Measurements from ENCODE around the gene RTBDN.
"Not testable (repeated sequence)": the region's sequence is repeated elsewhere in the genome, so short reads cannot be mapped to it uniquely, and the experiment has no call there.

DNA sequence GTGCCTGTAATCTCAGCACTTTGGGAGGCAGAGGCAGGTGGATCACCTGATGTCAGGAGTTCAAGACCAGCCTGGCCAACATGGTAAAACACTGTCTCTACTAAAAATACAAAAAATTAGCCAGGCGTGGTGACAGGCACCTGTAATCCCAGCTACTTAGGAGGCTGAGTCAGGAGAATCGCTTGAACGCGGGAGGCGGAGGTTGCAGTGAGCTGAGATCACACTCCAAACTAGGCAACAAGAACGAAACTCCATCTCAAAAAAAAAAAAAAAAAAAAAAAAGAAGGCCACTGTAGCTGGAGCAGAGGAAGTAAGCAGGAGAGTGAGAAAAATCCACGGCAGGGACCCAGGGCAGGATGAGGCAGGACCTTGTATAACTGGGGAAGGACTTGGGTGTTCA lies 12.2 kb upstream of the RTBDN start:
- TF ChIP-seq, protein P1, sequence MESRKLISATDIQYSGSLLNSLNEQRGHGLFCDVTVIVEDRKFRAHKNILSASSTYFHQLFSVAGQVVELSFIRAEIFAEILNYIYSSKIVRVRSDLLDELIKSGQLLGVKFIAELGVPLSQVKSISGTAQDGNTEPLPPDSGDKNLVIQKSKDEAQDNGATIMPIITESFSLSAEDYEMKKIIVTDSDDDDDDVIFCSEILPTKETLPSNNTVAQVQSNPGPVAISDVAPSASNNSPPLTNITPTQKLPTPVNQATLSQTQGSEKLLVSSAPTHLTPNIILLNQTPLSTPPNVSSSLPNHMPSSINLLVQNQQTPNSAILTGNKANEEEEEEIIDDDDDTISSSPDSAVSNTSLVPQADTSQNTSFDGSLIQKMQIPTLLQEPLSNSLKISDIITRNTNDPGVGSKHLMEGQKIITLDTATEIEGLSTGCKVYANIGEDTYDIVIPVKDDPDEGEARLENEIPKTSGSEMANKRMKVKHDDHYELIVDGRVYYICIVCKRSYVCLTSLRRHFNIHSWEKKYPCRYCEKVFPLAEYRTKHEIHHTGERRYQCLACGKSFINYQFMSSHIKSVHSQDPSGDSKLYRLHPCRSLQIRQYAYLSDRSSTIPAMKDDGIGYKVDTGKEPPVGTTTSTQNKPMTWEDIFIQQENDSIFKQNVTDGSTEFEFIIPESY (IDR thresholded peaks at IDR 0.05; ENCODE audit: borderline replicate concordance, low read depth): not testable (repeated sequence)
- TF ChIP-seq, protein P2, sequence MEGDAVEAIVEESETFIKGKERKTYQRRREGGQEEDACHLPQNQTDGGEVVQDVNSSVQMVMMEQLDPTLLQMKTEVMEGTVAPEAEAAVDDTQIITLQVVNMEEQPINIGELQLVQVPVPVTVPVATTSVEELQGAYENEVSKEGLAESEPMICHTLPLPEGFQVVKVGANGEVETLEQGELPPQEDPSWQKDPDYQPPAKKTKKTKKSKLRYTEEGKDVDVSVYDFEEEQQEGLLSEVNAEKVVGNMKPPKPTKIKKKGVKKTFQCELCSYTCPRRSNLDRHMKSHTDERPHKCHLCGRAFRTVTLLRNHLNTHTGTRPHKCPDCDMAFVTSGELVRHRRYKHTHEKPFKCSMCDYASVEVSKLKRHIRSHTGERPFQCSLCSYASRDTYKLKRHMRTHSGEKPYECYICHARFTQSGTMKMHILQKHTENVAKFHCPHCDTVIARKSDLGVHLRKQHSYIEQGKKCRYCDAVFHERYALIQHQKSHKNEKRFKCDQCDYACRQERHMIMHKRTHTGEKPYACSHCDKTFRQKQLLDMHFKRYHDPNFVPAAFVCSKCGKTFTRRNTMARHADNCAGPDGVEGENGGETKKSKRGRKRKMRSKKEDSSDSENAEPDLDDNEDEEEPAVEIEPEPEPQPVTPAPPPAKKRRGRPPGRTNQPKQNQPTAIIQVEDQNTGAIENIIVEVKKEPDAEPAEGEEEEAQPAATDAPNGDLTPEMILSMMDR (IDR thresholded peaks at IDR 0.05): not testable (repeated sequence)
- TF ChIP-seq YY1 (IDR thresholded peaks at IDR 0.05; ENCODE audit: low read depth): not testable (repeated sequence)
- TF ChIP-seq, protein P3, sequence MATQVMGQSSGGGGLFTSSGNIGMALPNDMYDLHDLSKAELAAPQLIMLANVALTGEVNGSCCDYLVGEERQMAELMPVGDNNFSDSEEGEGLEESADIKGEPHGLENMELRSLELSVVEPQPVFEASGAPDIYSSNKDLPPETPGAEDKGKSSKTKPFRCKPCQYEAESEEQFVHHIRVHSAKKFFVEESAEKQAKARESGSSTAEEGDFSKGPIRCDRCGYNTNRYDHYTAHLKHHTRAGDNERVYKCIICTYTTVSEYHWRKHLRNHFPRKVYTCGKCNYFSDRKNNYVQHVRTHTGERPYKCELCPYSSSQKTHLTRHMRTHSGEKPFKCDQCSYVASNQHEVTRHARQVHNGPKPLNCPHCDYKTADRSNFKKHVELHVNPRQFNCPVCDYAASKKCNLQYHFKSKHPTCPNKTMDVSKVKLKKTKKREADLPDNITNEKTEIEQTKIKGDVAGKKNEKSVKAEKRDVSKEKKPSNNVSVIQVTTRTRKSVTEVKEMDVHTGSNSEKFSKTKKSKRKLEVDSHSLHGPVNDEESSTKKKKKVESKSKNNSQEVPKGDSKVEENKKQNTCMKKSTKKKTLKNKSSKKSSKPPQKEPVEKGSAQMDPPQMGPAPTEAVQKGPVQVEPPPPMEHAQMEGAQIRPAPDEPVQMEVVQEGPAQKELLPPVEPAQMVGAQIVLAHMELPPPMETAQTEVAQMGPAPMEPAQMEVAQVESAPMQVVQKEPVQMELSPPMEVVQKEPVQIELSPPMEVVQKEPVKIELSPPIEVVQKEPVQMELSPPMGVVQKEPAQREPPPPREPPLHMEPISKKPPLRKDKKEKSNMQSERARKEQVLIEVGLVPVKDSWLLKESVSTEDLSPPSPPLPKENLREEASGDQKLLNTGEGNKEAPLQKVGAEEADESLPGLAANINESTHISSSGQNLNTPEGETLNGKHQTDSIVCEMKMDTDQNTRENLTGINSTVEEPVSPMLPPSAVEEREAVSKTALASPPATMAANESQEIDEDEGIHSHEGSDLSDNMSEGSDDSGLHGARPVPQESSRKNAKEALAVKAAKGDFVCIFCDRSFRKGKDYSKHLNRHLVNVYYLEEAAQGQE (IDR thresholded peaks at IDR 0.05; ENCODE audit: low read depth, low read length): not testable (repeated sequence)

Data from SK-N-SH (cell line).